HEK293 (cell line): ENCODE results near the gene SCAF11.

ENCODE experiments used
- CTCF ChIP-seq: fragments of 450-650 bp; formaldehyde crosslinking; IDR thresholded peaks from 2 replicates; pipeline ENCODE4 v1.5.1; 2016; ENCODE audit warnings: missing biosample characterization, missing genetic modification characterization
- ZNF2 ChIP-seq: fragments of 450-650 bp; formaldehyde crosslinking; IDR thresholded peaks from 2 replicates; pipeline ENCODE4 v1.5.1; 2016; ENCODE audit warnings: missing biosample characterization, missing genetic modification characterization
- TF ChIP-seq, protein P1 (sequence below): fragments of 450-650 bp; formaldehyde crosslinking; IDR thresholded peaks from 2 replicates; pipeline ENCODE4 v1.5.1; 2016; ENCODE audit warnings: missing biosample characterization, missing genetic modification characterization

- TF ChIP-seq CTCF (tag by site-specific recombination) (no peak), ZNF2 (tag by site-specific recombination) (no peak)
- TF ChIP-seq, protein P1, sequence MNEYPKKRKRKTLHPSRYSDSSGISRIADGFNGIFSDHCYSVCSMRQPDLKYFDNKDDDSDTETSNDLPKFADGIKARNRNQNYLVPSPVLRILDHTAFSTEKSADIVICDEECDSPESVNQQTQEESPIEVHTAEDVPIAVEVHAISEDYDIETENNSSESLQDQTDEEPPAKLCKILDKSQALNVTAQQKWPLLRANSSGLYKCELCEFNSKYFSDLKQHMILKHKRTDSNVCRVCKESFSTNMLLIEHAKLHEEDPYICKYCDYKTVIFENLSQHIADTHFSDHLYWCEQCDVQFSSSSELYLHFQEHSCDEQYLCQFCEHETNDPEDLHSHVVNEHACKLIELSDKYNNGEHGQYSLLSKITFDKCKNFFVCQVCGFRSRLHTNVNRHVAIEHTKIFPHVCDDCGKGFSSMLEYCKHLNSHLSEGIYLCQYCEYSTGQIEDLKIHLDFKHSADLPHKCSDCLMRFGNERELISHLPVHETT, result no peak
These were observed 2.1 kb downstream of the SCAF11 start for GRCh38 chr12:45988264-45988663.
